HCT116 (cell line): ENCODE results near the gene GIT2. TPM values are rescaled to one million over a fixed set of nuclear protein-coding genes. Genes with fewer than 3 reads are reported as not detected.

Experiments used
- ATAC-seq: fragments of 200-7000 bp; cut with Tn5 transposase; 2 replicates; pipeline ENCODE4 v1.9.1; 2020; ENCODE audit warnings: mild to moderate bottlenecking, moderate library complexity
- BruUV-seq: library from RNA; stranded (reverse); fragments of 400-500 nt; replicated peaks from 2 replicates; lab custom pipeline; 2021; lab: Mats Ljungman, UMichigan
- CTCF ChIA-PET: fragments of 300-600 bp; sonication (Branson Sonifier 250); formaldehyde crosslinking; loops from one replicate; lab custom pipeline; 2021; ENCODE audit warnings: antibody characterized with exemption; lab: Charles Lee
- POLR2A ChIA-PET: fragments of 300-600, 350-600 bp; sonication (Branson Sonifier 250); formaldehyde crosslinking; loops from one replicate; lab custom pipeline; 2021; ENCODE audit warnings: antibody characterized with exemption; lab: Charles Lee
- RAD21 ChIA-PET, 2 experiments: fragments of 300-600 bp; sonication (Branson Sonifier 250); formaldehyde crosslinking; loops; one replicate each; lab custom pipeline; 2023; ENCODE audit warnings: low total read pairs in 2 of 2; ENCODE audit not compliant: uncharacterized antibody in 2 of 2, unreplicated experiment in 2 of 2, low non-redundant PET in 1 of 2; lab: Charles Lee
- DNase-seq: peaks from one replicate; pipeline ENCODE4 v3.0.0-alpha.2; 2010; ENCODE audit warnings: low read depth, low spot score
- H2AFZ ChIP-seq: fragments of 200-600 bp; shearing (Covaris generic), sonication (generic); 2 replicates; pipeline ENCODE4 v1.6.1; 2017; ENCODE audit warnings: low read depth, mixed run types, mixed read lengths, antibody characterized with exemption, low read length; ENCODE audit not compliant: poor library complexity, severe bottlenecking
- H3K27ac ChIP-seq: 2 replicates; pipeline ENCODE4 v1.5.1; 2012; ENCODE audit warnings: low read depth, low read length
- H3K27me3 ChIP-seq: fragments of 200-600 bp; sonication (generic); 2 replicates; pipeline ENCODE4 v1.6.1; 2016; ENCODE audit warnings: mixed run types, low read length, mixed read lengths; ENCODE audit not compliant: insufficient read depth
- H3K36me3 ChIP-seq, 2 experiments: fragments of 200-500 bp in 1 of 2; fragments of 200-600 bp in 1 of 2; sonication (Bioruptor generic) in 1 of 2; sonication (generic) in 1 of 2; 2 replicates each; pipeline versions ENCODE4 v1.5.1 to v1.6.1; 2014 to 2016; ENCODE audit warnings: low read length in 2 of 2, inconsistent platforms in 1 of 2, mixed read lengths in 1 of 2, mixed run types in 1 of 2; ENCODE audit not compliant: insufficient read depth in 2 of 2, control insufficient read depth in 1 of 2
- H3K4me1 ChIP-seq, 2 experiments: fragments of 200-600 bp in 1 of 2; sonication (generic) in 1 of 2; 2 replicates each; pipeline versions ENCODE4 v1.5.1 to v1.6.1; 2012 to 2017; ENCODE audit warnings: low read length in 2 of 2, inconsistent platforms in 1 of 2, mild to moderate bottlenecking in 1 of 2, mixed read lengths in 1 of 2, mixed run types in 1 of 2, moderate library complexity in 1 of 2; ENCODE audit not compliant: insufficient read depth in 2 of 2, control insufficient read depth in 1 of 2
- H3K4me2 ChIP-seq: fragments of 200-600 bp; sonication (generic); 2 replicates; pipeline ENCODE4 v1.6.1; 2017; ENCODE audit warnings: mixed run types, low read length, mixed read lengths
- H3K4me3 ChIP-seq, 2 experiments: fragments of 200-600 bp in 1 of 2; sonication (generic) in 1 of 2; replicated peaks in 1 of 2; 2 replicates each; pipeline ENCODE4 v1.5.1; 2011 to 2016; ENCODE audit warnings: low read length in 2 of 2, control low read depth in 1 of 2, low read depth in 1 of 2, mild to moderate bottlenecking in 1 of 2, mixed read lengths in 1 of 2, mixed run types in 1 of 2
- H3K79me2 ChIP-seq: fragments of 200-600 bp; sonication (generic); 2 replicates; pipeline ENCODE4 v1.6.1; 2017; ENCODE audit warnings: mild to moderate bottlenecking, mixed run types, low read length, moderate library complexity, mixed read lengths; ENCODE audit not compliant: insufficient read depth
- H3K9ac ChIP-seq: fragments of 200-600 bp; sonication (generic); 2 replicates; pipeline ENCODE4 v1.6.1; 2016; ENCODE audit warnings: low read length, mixed read lengths
- H3K9me2 ChIP-seq: fragments of 200-600 bp; sonication (generic), shearing (Covaris generic); 2 replicates; pipeline ENCODE4 v1.6.1; 2017; ENCODE audit warnings: mixed run types, mild to moderate bottlenecking, moderate library complexity; ENCODE audit not compliant: insufficient read depth
- H3K9me3 ChIP-seq, 2 experiments: fragments of 200-500 bp in 1 of 2; fragments of 200-600 bp in 1 of 2; sonication (Bioruptor generic) in 1 of 2; sonication (generic) in 1 of 2; 2 replicates each; pipeline ENCODE4 v1.6.1; 2014 to 2017; ENCODE audit warnings: low read length in 2 of 2, mixed read lengths in 2 of 2, inconsistent platforms in 1 of 2, low read depth in 1 of 2, mild to moderate bottlenecking in 1 of 2, mixed run types in 1 of 2, moderate library complexity in 1 of 2; ENCODE audit not compliant: control insufficient read depth in 1 of 2, insufficient read depth in 1 of 2
- H4K20me1 ChIP-seq: fragments of 200-600 bp; sonication (generic), shearing (Covaris generic); 2 replicates; pipeline ENCODE4 v1.6.1; 2017; ENCODE audit warnings: mixed run types, mild to moderate bottlenecking, moderate library complexity; ENCODE audit not compliant: insufficient read depth
- POLR2AphosphoS5 ChIP-seq: IDR thresholded peaks from 2 replicates; pipeline ENCODE4 v1.6.1; 2011; ENCODE audit warnings: mild to moderate bottlenecking, low read depth, low read length, moderate library complexity
- REST ChIP-seq: IDR thresholded peaks from 2 replicates; pipeline ENCODE4 v1.6.1; 2012; ENCODE audit warnings: low read depth
- intact Hi-C: fragments of 100-400 bp; cut with micrococcal nuclease; formaldehyde crosslinking; loops from 2 replicates; pipeline ENCODE4 v1.10.0; 2022
- total RNA-seq: library from RNA; stranded (reverse); gene quantifications from one replicate; pipeline ENCODE4 v1.2.1, GENCODE V29; 2021; ENCODE audit not compliant: unreplicated experiment

GIT2 gene
- total RNA-seq, 1 experiment from 2014 or later = 21.5 TPM

GRCh38 chr12:109983432-109984142 is 12.6 kb downstream of the GIT2 start:
- H3K79me2 ChIP-seq = no peaks in the 10 kb centered on the region

More at GRCh38 chr12:109983432-109984142, 12.6 kb downstream of the GIT2 start:
- Histone ChIP-seq H2AFZ (no peak overlapping the region), H3K4me1 (no peaks in the 10 kb centered on the region), H3K9me2 (no peaks in the 10 kb centered on the region), H4K20me1 (no peaks in the 10 kb centered on the region), H3K9me3 (no peaks in the 10 kb centered on the region), H3K27me3 (no peaks in the 10 kb centered on the region), H3K4me3 (no peak overlapping the region), H3K4me2 (no peak overlapping the region), H3K9ac (no peak overlapping the region), H3K36me3 (peaks cover 34 to 35% of the 10 kb centered on the region in 2 experiments), H3K27ac (no peak overlapping the region)
- ChIA-PET POLR2A (no interaction called here), CTCF (no interaction called here), RAD21 (no interaction called here)
- no peak for TF ChIP-seq POLR2AphosphoS5
- no peak for TF ChIP-seq REST
- ATAC-seq = no peak
- no peak for DNase-seq
- no TSS peak for BruUV-seq
- intact Hi-C loops = no loop called here
